Dedifferentiated amniotic fluid mesenchymal stem cell (primary cell): Measurements from ENCODE around the gene ABCC2.
A peak's percentile ranks its signal among the peaks of the same experiment; 100 is the strongest.

Source experiments
- DNase-seq: peaks from one replicate; pipeline ENCODE4 v3.0.0-alpha.2; 2016; ENCODE audit errors: extremely low spot score

ABCC2 gene

GRCh38 chr10:99775850-99776249 is 6.6 kb upstream of the ABCC2 start:
- peak; percentile 82 for DNase-seq

- no peak for DNase-seq
These were observed 4.3 kb upstream of the ABCC2 start for GRCh38 chr10:99777918-99778714.

- no peak for DNase-seq
These were observed 3.1 kb upstream of the ABCC2 start for GRCh38 chr10:99779335-99779734.

GRCh38 chr10:99781734-99782429 is 558 bp upstream of the ABCC2 start:
- no peak for DNase-seq

GRCh38 chr10:99784016-99784726 is 1.7 kb downstream of the ABCC2 start:
- peak; percentile 48 for DNase-seq

GRCh38 chr10:99784727-99785441 is 2.4 kb downstream of the ABCC2 start:
- DNase-seq: no peak

- DNase-seq: no peak
These were observed 3.2 kb downstream of the ABCC2 start for GRCh38 chr10:99785646-99786045.

GRCh38 chr10:99787311-99787710 is 4.9 kb downstream of the ABCC2 start:
- DNase-seq: no peak

GRCh38 chr10:99787782-99788445 is 5.5 kb downstream of the ABCC2 start:
- no peak for DNase-seq

- peak; percentile 77 for DNase-seq
These were observed 6.3 kb downstream of the ABCC2 start for GRCh38 chr10:99788598-99789256.

- DNase-seq: no peak
These were observed 9.4 kb downstream of the ABCC2 start for GRCh38 chr10:99791831-99792230.

GRCh38 chr10:99793819-99794218 is 11.4 kb downstream of the ABCC2 start:
- no peak for DNase-seq

- no peak for DNase-seq
These were observed 14.5 kb downstream of the ABCC2 start for GRCh38 chr10:99796928-99797327.

GRCh38 chr10:99798031-99798430 is 15.6 kb downstream of the ABCC2 start:
- DNase-seq: no peak

- DNase-seq: no peak
These were observed 16.5 kb downstream of the ABCC2 start for GRCh38 chr10:99798920-99799319.

- DNase-seq: no peak
These were observed 17.2 kb downstream of the ABCC2 start for GRCh38 chr10:99799613-99800012.

GRCh38 chr10:99804471-99804870 is 22.0 kb downstream of the ABCC2 start:
- no peak for DNase-seq

- DNase-seq: no peak
These were observed 22.8 kb downstream of the ABCC2 start for GRCh38 chr10:99805190-99805589.

- DNase-seq: no peak
These were observed 23.7 kb downstream of the ABCC2 start for GRCh38 chr10:99806091-99806490.

- no peak for DNase-seq
These were observed 25.3 kb downstream of the ABCC2 start for GRCh38 chr10:99807786-99808185.

GRCh38 chr10:99808270-99808669 is 25.8 kb downstream of the ABCC2 start:
- no peak for DNase-seq
